ENCODE results near the gene TDP2. TPM values are rescaled to one million over a fixed set of nuclear protein-coding genes. Genes with fewer than 3 reads are reported as not detected.
"Not testable (repeated sequence)": the region's sequence is repeated elsewhere in the genome, so short reads cannot be mapped to it uniquely, and the experiment has no call there.

TDP2 gene
- total RNA-seq, 1 donor from 2014 or later: 16.1 TPM

DNA sequence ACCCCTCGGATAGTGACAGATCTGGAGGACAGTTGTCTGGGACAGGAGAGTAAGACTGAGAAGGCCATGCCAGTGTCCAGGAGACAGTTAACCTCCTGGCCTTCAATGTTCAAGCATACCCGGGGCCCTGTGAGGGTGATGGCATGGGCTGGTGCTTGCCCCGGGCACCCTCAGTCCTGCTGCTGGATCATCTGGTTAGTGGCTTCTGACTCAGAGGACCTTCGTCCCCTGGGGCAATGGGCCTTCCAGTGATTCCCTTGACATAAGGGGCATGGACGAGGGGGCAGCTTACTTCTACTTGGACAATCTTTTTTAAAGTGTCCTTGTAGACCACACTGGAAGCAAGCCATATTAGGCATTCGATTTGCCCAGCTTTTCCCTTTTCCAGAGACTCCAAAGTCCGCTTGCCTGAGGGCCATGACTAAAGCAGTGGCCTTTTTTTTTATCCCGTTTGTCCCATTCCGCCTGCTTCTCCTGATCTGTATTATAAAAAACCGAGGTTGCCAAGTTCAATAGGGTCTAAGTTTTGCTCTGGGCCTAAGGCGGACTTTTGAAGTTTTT lies 12.2 kb upstream of the TDP2 start:
- not testable (repeated sequence) for ATAC-seq

DNA sequence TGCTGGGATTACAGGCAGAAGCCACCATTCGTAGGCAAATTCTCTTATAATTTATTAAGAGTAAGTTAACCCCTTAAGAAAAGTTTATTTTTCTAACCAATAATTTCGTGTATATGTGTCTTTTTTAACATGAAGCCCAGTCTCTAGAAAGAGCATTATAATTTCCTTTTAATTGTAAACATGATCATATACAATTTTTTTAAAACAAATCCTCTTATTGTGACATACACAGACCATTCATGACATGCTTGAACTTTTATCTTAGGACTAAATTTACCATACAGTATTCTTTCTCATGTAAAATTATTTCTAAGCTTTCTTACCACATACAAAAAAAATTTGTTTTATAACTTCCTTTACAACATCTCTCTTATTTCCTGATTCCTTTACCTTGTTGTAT lies 6.9 kb upstream of the TDP2 start:
- ATAC-seq: no peak

DNA sequence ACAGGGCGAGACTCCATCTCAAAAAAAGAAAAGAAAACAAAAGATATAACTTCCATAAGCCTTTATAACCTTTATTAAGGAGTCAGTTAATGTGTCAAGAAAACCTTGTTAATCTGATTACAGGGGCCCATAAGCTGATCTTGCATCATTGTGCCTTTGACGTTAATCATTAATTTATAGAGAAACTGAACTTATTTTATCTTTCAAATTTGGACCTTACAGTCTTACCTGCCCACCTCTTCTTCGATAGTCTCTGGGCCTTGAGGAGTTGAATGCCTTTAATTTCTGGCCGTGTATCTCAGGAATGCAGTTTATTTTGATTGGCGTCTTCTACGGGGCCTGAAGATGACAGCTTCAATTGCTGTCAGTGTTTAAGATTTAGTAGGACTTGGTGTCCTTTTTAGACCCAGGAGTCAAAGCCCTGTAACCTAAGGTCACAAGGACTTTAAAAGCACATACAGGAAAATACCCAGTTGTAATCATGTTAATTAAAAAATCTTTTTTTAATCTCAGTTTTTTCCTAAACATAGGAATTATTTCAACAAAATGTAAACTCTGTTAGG lies 6.0 kb upstream of the TDP2 start:
- ATAC-seq: no peak

DNA sequence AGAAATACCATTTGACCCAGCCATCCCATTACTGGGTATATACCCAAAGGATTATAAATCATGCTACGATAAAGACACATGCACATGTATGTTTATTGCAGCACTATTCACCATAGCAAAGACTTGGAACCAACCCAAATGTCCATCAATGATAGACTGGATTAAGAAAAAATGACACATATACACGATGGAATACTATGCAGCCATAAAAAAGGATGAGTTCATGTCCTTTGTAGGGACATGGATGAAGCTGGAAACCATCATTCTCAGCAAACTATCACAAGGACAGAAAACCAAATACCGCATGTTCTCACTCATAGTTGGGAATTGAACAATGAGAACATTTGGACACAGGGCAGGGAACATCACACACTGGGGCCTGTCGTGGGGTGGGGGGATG lies 4.4 kb upstream of the TDP2 start:
- ATAC-seq: not testable (repeated sequence)

DNA sequence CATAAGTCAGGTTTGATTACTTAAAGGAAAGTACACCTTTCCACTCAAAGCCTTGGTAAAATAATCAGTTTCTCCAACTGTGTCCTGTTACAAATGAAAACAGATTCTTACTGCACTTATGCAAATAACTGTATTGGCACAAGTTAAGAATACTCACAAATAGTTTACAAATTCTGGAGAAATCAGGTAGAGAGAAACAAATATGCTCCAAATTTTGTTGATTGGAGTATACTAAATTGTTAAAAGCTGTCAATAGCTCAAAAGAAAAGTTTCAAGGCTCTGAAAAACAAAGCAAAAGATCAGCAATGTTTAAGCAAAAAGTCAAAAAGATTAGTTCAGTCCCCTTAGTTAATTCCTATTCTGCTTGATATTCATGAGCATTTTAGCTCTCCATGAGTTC lies 3.8 kb upstream of the TDP2 start:
- not testable (repeated sequence) for ATAC-seq

DNA sequence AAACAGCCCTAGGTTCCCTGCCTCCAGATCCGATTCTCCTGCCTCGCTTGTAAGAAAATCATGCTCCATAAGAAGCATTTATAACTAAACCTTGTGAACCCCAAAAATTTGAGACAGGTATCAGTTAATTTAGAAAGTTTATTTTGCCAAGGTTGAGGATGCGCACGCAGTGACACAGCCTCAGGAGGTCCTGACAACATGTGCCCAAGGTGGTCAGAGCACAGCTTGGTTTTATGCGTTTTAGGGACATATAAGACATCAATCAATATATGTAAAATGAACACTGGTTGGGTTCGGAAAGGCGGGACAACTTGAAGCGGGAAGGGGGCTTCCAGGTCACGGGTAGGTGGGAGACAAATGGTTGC lies 2.3 kb upstream of the TDP2 start:
- ATAC-seq: no peak

DNA sequence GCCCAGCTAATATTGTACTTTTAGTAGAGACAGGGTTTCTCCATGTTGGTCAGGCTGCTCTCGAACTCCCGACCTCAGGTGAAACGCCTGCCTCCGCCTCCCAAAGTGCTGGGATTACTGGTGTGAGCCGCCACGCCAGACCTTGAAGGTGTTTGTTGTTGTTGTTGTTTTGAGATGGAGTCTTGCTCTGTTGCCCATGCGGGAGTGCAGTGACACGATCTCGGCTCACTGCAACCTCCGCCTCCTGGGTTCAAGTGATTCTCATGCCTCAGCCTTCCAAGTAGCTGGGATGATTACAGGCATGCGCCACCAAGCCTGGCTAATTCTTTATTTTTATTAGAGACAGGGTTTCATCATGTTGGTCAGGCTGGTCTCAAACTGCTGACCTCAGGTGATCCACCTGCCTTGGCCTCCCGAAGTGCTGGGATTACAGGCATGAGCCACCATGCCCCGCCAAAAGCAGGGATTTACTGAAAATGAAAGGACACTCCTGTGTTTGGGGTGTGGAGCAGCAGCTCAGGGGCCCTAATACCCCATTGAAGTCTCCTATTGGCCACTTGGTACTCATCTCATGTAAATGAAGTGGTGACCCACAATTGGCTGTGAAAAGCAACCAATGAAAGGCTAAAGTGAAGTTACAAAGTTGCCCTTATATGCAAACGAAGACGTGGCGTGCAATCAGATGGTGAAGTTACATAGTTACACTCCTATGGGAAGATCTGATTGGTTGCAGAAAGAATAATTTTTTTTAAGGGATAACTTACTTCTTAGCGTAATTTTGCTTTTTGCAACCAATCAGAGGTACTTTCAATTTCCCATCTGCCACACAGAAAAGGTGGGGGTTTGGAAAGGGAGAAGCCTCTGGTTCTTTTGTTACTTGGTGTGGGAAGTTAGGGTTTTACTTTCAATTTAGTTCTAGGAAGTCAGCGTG lies 1.6 kb upstream of the TDP2 start:
- not testable (repeated sequence) for ATAC-seq

DNA sequence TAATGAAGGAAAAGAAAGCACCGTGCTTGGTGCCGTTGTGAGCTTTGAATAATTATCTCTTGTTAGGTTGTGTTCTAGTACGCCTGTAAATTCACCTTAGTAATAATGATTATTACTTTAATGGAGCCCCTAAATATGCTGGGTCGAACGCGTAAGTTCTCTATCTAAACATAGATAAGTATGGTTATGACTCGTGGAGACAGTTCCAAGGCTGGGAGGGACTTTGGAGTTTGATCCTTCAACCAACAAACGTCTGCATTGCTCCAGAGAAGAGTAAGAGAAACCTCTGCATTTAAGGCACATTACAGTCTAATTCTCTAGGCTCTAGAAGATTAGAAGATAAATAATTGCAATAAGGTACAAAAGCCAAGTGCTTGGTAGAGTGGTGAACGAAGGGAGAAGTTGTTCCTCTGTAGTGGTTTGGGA lies 692 bp upstream of the TDP2 start:
- ATAC-seq: peak; percentile 6

DNA sequence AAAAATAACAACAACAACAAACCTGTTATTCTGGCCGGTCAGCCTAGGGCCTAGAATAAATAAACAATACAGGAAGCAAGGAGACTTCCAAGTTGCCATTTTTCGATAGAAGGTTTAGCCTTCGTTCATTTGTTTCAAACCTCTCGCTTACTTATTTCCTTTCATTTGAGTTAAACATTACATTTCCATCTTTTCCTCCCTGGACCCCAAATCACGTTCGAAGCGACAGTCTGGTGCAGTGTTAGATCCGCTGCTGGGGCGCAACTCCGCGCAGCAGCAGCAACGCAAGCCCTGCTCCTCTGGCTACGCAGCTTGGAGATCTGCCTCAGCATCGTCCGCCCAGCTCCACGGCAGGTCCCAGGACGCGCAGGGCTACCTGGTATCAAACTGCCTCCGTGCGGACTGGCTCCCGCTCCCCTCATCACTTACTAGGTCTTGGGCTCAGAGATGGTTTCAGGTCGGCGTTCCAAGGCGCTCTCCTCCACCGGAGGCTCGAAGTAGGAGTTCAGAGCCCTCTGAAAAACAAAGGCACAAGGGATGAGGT lies 530 bp downstream of the TDP2 start:
- ATAC-seq: peak; percentile 57

DNA sequence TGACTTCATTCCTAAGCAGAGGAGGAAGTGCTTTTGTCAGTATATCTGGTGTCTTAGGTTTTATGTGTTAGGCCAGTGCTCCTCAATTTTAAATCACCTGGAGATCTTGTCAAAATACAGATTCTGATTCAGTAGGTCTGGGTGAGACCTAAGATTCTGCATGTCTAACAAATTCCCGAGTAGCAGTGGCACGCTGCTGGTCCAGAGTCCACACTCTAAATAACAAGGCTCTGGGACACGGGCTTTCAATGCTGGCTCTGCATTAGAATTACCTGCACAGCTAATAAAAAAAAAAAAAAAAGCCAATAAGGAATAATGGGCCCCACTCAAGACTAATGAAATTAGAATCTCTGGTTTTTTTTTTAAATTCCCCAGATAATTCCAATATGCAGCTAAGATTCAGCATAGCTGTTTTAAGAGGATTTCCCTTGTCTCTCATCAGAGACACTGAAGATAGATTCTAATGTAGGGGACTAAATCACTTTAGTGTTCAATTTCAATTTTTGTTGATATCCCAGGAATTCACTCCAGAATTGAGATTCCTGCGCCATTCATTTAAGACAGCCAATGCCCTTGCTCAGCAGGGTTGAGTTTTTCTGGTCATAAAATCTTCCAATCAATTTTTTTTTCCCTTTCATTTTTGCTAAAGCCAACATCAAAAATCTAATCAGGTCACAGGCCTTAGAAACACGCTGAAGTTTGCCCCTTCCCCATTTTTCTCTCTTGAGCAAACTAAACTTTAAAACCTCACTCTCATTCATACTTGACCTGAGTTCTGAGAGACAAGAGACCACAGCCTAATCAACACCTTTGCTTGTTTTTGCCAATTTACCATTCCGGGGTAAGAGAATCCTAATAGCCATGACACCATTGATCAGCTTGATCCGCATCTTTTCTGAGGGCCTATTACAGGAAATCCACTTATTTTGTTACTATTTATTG lies 2.4 kb downstream of the TDP2 start:
- no peak for ATAC-seq

DNA sequence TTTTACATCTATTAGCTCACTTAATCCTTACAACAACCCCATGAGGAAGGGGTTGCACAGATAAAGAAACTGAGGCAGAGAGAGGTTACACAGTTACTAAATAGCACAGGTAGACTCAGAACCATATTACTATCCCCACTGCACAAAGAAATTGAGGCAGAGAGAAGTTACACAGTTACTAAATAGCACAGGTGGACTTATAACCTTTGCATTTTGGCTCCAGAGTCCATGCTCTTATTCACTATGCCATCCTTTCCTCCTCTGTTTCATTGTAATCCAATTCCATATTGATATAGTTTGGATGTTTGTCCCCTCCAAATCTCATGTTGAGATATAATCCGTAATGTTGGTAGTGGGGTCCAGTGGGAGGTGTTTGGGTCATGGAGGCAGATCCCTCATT lies 3.5 kb downstream of the TDP2 start:
- no peak for ATAC-seq

DNA sequence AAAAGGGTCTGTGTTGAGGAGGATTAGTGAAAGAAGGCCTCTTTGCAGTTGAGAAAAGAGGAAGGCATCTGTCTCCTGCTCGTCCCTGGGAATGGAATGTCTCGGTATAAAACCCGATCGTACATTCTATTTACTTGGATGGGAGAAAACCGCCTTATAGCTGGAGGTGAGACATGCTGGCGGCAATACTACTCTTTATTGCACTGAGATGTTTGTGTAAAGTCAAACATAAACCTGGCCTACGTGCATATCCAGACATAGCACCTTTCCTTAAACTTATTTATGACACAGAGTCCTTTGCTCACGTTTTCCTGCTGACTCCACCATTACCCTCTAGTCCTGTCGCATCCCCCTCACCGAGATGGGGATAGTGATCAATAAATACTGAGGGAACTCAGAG lies 4.5 kb downstream of the TDP2 start:
- no peak for ATAC-seq

DNA sequence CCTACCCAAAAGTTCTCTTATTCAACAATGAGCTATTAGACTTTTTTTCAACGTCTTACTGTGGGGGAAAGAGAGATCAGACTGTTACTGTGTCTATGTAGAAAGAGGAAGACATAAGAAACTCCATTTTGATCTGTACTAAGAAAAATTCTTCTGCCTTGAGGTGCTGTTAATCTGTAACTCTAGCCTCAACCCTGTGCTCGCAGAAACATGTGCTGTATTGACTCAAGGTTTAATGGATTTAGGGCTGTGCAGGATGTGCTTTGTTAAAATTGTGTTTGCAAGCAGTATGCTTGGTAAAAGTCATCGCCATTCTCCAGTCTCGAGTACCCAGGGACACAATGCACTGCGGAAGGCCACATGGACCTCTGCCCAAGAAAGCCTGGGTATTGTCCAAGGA lies 4.9 kb downstream of the TDP2 start:
- ATAC-seq: not testable (repeated sequence)

DNA sequence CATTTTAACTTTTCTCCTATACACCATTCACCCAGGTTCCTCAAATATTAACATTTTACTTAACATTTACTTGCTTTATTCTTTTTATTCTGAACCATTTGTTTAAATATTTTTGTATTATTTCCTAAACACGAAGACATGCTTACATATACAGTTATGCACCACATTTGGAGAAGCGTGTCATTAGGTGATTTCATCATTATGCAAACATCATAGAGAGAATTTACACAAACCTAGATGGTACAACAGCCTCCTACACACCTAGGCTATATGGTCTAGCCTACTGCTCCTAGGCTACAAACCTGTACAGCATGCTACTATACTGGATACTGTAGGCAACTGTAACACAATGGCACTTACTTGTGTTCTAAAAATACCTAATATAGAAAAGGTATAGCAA lies 6.6 kb downstream of the TDP2 start:
- ATAC-seq: no peak

DNA sequence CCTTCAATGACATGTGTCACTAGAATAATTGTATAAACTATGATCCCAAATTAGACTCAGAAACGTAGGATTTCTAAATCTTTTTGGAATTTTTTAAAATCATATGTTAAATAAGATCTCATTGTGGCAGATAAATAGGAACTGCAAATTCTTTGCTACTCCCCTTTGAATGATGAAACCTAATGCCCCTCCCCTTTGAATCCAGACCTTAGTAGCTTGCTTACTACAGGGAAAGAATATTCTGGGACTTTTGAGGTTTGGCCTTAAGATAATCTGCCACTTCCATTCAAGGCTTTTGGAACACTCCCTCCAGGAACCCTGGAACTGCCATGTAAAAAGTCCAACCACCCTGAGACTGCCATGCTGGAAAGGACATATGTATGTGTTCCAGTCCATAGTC lies 7.1 kb downstream of the TDP2 start:
- ATAC-seq: no peak

DNA sequence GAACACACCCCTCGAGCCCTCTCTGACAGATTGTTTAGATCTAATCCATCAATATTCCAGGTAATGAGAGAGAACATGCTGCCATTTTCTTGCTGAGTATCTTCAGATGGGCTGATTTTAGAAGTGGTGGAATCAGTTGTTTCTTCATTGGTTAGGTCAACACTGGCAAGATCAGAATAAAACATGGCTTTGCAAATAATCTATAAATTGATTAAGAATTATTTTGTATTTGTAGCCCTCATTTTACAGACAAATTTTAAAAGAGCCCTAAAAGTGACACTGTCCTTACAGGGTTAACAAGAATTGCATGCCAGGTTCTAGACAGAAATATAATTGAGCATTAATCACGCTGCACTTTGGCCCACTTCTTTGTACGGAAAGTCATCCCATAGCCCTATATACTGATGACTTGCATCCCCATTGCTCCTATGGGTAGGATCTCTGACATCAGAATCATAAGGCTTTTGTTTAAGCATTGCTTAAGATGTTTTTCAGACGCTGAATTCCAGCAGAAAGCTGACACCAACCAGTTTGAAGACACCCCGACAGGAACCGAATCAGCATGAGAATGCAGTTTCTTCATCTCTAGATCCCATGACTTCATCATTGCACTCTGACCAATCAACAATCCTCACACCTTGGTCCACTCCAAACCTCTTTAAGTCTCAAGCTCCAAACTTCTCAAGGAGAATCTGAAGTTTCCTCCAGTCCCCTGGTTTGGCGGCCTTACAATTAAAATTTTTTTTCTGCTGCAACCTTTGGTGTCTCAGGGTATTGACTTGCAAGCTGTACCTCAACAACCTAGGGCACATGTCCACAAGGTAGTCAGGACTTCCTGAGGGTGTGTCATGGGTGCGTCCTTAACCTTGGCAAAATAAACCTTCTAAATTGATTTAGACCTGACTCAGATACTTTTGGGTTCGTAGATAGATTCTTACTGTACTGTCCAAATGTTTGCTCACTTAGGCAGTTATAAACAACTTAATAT lies 7.8 kb downstream of the TDP2 start:
- peak; percentile 61 for ATAC-seq

DNA sequence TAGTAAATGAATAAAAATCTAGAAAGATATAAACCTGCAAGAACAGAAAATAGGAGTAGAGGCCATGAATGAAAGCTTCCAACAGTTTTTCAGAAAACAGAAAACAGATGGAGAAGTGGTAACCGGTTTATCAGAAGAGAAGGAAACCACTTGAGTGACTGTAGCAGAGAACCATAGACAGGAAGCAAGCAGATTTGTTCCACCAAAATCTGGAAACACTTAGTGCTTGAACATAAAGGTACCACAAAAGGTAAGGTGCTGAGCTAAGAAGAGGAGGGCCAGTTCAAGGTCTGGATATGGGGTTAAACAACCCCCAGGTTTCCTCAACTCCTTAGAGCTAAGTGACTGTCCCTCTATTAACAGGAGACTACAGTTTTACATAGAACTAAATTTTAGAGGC lies 11.5 kb downstream of the TDP2 start:
- no peak for ATAC-seq

DNA sequence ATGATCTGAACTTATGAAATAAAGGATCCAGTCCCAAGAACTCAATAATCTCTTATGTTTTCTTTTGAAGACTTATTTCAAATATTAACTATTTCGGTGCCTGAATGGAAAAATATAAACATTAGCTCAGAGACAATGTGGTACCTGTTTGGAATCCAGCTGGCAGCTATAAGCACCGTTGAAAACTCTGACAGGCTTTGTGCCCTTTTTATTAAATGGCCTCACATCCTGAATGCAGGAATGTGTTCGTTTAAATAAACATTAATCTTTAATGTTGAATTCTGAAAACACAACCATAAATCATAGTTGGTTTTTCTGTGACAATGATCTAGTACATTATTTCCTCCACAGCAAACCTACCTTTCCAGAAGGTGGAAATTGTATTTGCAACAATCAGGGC lies 16.3 kb downstream of the TDP2 start:
- no peak for ATAC-seq

DNA sequence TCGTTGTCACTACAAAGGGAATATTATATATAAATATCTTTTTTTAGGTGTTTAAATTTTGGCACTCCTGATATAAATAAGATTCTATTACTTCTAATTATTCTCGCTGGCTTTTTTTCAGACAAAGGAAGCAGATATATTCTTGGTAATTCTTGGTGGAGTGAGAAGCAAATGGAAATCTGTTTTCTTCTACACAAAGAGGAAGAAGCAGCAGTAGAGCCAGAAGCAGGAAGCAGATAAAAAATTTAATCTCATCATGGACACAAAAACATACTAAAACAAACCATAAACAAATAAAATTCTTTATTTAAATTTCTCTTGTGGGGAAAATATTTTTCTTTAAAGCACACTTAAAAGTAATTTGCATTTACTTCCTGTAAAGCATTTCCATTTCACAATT lies 17.0 kb downstream of the TDP2 start:
- no peak for ATAC-seq

DNA sequence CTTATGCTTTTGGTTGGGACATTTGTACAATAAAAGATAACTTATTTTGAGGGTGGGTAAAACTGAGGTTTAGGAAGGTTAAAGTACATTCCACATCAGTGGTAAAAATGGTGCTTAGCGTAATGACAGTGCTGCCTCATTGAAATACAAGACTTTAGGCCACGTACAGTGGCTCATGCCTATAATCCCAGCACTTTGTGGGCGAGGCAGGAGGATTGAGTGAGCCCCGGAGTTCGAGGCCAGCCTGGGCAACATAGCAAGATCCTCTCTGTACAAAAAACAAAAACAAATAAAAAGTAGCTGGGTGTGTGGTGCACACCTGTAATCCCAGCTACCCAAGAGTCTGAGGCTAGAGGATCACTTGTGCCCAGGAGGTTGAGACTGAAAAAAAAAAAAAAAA lies 18.4 kb downstream of the TDP2 start:
- no peak for ATAC-seq

DNA sequence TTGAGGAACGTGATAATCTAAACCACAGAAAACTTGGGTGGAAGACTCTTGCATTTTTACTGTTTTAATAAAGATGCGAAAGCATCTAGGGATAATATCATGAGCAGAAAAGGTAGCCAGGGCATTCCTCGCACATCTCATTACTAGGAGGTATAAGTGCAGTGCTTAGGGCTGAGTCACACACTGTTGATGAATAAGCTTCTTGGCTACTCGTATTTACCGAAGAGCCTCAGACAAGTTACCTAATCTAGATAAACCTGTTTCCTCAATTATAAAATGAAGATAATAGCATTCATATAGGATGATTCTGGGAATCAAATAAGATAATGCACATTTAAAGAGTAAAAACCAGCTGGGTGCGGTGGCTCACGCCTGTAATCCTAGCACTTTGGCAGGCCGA lies 19.9 kb downstream of the TDP2 start:
- ATAC-seq: peak; percentile 95

Measured in esophagus mucosa (tissue), 1 donor.